GM23338 (cell line): ENCODE measurements around the gene MFAP3. TPM values are rescaled to one million over a fixed set of nuclear protein-coding genes. Genes with fewer than 3 reads are reported as not detected.

Source experiments
- ATAC-seq: fragments of 200-7000 bp; cut with Tn5 transposase; 3 replicates; pipeline ENCODE4 v1.9.1; 2020
- DNase-seq: peaks from one replicate; pipeline ENCODE4 v3.0.0-alpha.2; 2015; ENCODE audit warnings: low spot score
- H2AFZ ChIP-seq: fragments of 200-600 bp; sonication (generic); 2 replicates; pipeline ENCODE4 v1.8.0; 2016; ENCODE audit warnings: antibody characterized with exemption, mild to moderate bottlenecking, moderate library complexity
- H3F3A ChIP-seq: fragments of 200-600 bp; sonication (generic); replicated peaks from 2 replicates; pipeline ENCODE4 v1.8.0; 2017; ENCODE audit warnings: antibody characterized with exemption, mixed run types, low read depth
- H3K27ac ChIP-seq: fragments of 200-600 bp; sonication (generic); 2 replicates; pipeline ENCODE4 v1.6.1; 2016; ENCODE audit warnings: low read depth
- H3K27me3 ChIP-seq: fragments of 200-600 bp; sonication (generic); 2 replicates; pipeline ENCODE4 v1.8.0; 2016; ENCODE audit warnings: mild to moderate bottlenecking, mixed run types, moderate library complexity; ENCODE audit not compliant: insufficient read depth
- H3K36me3 ChIP-seq: fragments of 200-600 bp; sonication (generic); 2 replicates; pipeline ENCODE4 v1.8.0; 2016; ENCODE audit warnings: mild to moderate bottlenecking; ENCODE audit not compliant: insufficient read depth
- H3K4me1 ChIP-seq: fragments of 200-600 bp; sonication (generic); 2 replicates; pipeline ENCODE4 v1.8.0; 2016; ENCODE audit warnings: mild to moderate bottlenecking, moderate library complexity; ENCODE audit not compliant: insufficient read depth
- H3K4me2 ChIP-seq: fragments of 200-600 bp; sonication (generic); 2 replicates; pipeline ENCODE4 v1.7.1; 2017; ENCODE audit warnings: mixed run types
- H3K4me3 ChIP-seq: fragments of 200-600 bp; sonication (generic); 2 replicates; pipeline ENCODE4 v1.6.1; 2016; ENCODE audit warnings: mixed run types
- H3K79me2 ChIP-seq: fragments of 200-600 bp; sonication (generic); replicated peaks from 2 replicates; pipeline ENCODE4 v1.8.0; 2017; ENCODE audit warnings: mild to moderate bottlenecking; ENCODE audit not compliant: insufficient read depth
- H3K9me2 ChIP-seq: fragments of 200-600 bp; sonication (generic); 2 replicates; pipeline ENCODE4 v1.8.0; 2017; ENCODE audit not compliant: insufficient read depth
- H4K20me1 ChIP-seq: fragments of 200-600 bp; sonication (generic); replicated peaks from 2 replicates; pipeline ENCODE4 v1.8.0; 2017; ENCODE audit warnings: mild to moderate bottlenecking; ENCODE audit not compliant: insufficient read depth
- H3K27ac Mint-ChIP-seq: 2 replicates; pipeline ENCODE4 v1.8.0; 2020; ENCODE audit warnings: inconsistent platforms, mild to moderate bottlenecking, moderate library complexity, mixed read lengths
- H3K27me3 Mint-ChIP-seq: 3 replicates; pipeline ENCODE4 v1.8.0; 2022; ENCODE audit warnings: low read depth, mild to moderate bottlenecking, moderate library complexity, mixed read lengths, inconsistent platforms; ENCODE audit not compliant: insufficient read depth, poor library complexity
- H3K36me3 Mint-ChIP-seq: 3 replicates; pipeline ENCODE4 v1.8.0; 2021; ENCODE audit warnings: low read depth, mild to moderate bottlenecking, inconsistent platforms, moderate library complexity, mixed read lengths
- H3K4me1 Mint-ChIP-seq: 3 replicates; pipeline ENCODE4 v1.8.0; 2020; ENCODE audit warnings: mild to moderate bottlenecking, inconsistent platforms, mixed read lengths
- H3K4me3 Mint-ChIP-seq: 3 replicates; pipeline ENCODE4 v1.8.0; 2021; ENCODE audit warnings: moderate library complexity, mild to moderate bottlenecking, inconsistent platforms, mixed read lengths
- H3K9me3 Mint-ChIP-seq: 3 replicates; pipeline ENCODE4 v1.8.0; 2020; ENCODE audit warnings: moderate library complexity, mild to moderate bottlenecking, inconsistent platforms, mixed read lengths
- CREB1 ChIP-seq: fragments of 250-450 bp; sonication (Bioruptor Pico); IDR thresholded peaks from 2 replicates; pipeline ENCODE4 v1.5.0; 2020; ENCODE audit warnings: low read depth, mild to moderate bottlenecking, moderate library complexity
- CTCF ChIP-seq, 2 experiments: fragments of 200-600 bp in 1 of 2; sonication (generic) in 1 of 2; conservative IDR thresholded peaks; 2 replicates each; pipeline versions ENCODE4 v1.5.1 to v1.6.1; 2016 to 2017; ENCODE audit warnings: antibody characterized with exemption in 2 of 2, low read depth in 2 of 2, mild to moderate bottlenecking in 2 of 2, moderate library complexity in 1 of 2
- ETS1 ChIP-seq: IDR thresholded peaks from 2 replicates; pipeline ENCODE4 v1.6.1; 2016; ENCODE audit warnings: antibody characterized with exemption
- EZH2 ChIP-seq: fragments of 200-600 bp; sonication (generic); IDR thresholded peaks from one replicate; pipeline ENCODE4 v1.8.0; 2017; ENCODE audit warnings: antibody characterized with exemption, mild to moderate bottlenecking, low read depth; ENCODE audit not compliant: unreplicated experiment
- EZH2phosphoT487 ChIP-seq: fragments of 200-600 bp; sonication (generic); IDR thresholded peaks from one replicate; pipeline ENCODE4 v1.8.1; 2018; ENCODE audit warnings: antibody characterized with exemption; ENCODE audit not compliant: unreplicated experiment
- JUNB ChIP-seq: IDR thresholded peaks from one replicate; pipeline ENCODE4 v1.6.1; 2016; ENCODE audit warnings: antibody characterized with exemption; ENCODE audit not compliant: unreplicated experiment
- NANOG ChIP-seq: IDR thresholded peaks from 2 replicates; pipeline ENCODE4 v1.6.1; 2016; ENCODE audit warnings: antibody characterized with exemption, borderline replicate concordance
- POLR2AphosphoS5 ChIP-seq: IDR thresholded peaks from 2 replicates; pipeline ENCODE4 v1.6.1; 2016; ENCODE audit warnings: antibody characterized with exemption, low read depth
- REST ChIP-seq: IDR thresholded peaks from one replicate; pipeline ENCODE4 v1.6.1; 2018; ENCODE audit warnings: antibody characterized with exemption; ENCODE audit not compliant: unreplicated experiment
- STAT1 ChIP-seq: IDR thresholded peaks from one replicate; pipeline ENCODE4 v1.6.1; 2016; ENCODE audit warnings: antibody characterized with exemption; ENCODE audit not compliant: unreplicated experiment
- ZNF114 ChIP-seq: fragments of 250-450 bp; sonication (Bioruptor Pico); IDR thresholded peaks from 2 replicates; pipeline ENCODE4 v1.5.0; 2020; ENCODE audit warnings: mild to moderate bottlenecking, moderate library complexity
- ZNF462 ChIP-seq: fragments of 250-450 bp; sonication (Bioruptor Pico); IDR thresholded peaks from 2 replicates; pipeline ENCODE4 v1.5.0; 2020; ENCODE audit warnings: mild to moderate bottlenecking, moderate library complexity
- polyA plus RNA-seq: library from polyadenylated mRNA; unstranded; fragments of >200 nt; fragmentation: Nextera tagmentation; extraction: Ambion mirVana; gene quantifications from 2 replicates; pipeline ENCODE4 v1.2.1, GENCODE V29; 2016
- total RNA-seq: library from RNA; depleted of rRNA; stranded (reverse); fragments of >200 nt; shearing (Covaris generic); gene quantifications from 2 replicates; pipeline ENCODE4 v1.2.3, GENCODE V29; 2014

The MFAP3 gene
- total and polyA plus RNA-seq, 2 experiments from 2014 or later = 2.9 to 47.5 TPM

GRCh38 chr5:154098465-154098864, 59.7 kb downstream of the MFAP3 start:
- no peaks in the 10 kb centered on the region for H3K36me3 Mint-ChIP-seq
- H3K4me1 Mint-ChIP-seq = peaks cover 8% of the 10 kb centered on the region
- TF ChIP-seq JUNB (no peak), ZNF114 (CRISPR knock-in tag) (no peak), CREB1 (CRISPR knock-in tag) (no peak), REST (no peak), ETS1 (no peak), POLR2AphosphoS5 (no peak), NANOG (no peak), EZH2phosphoT487 (no peak), STAT1 (no peak), ZNF462 (no peak), EZH2 (no peak), CTCF (conservative IDR thresholded peaks at IDR 0.05; ENCODE audit: low read depth in 2 of 2) (no peak)

More at GRCh38 chr5:154098465-154098864, 59.7 kb downstream of the MFAP3 start:
- Histone ChIP-seq H3K4me1 (0 out of 2 replicates have a peak, but pooled peaks cover 3% of the 10 kb centered on the region), H3F3A (no peaks in the 10 kb centered on the region), H3K4me2 (no peak overlapping the region), H3K27me3 (no peaks in the 10 kb centered on the region), H3K9me2 (no peaks in the 10 kb centered on the region), H3K27ac (no peak overlapping the region), H3K79me2 (no peaks in the 10 kb centered on the region), H3K36me3 (no peaks in the 10 kb centered on the region), H2AFZ (no peak overlapping the region), H4K20me1 (no peaks in the 10 kb centered on the region), H3K4me3 (no peak overlapping the region)
- Mint-ChIP-seq H3K9me3 (no peaks in the 10 kb centered on the region), H3K4me3 (no peak overlapping the region), H3K27ac (no peak overlapping the region), H3K27me3 (no peaks in the 10 kb centered on the region)
- DNase-seq (no peak), ATAC-seq (no peak)
